ENCODE measurements around the gene GBA2. TPM values are rescaled to one million over a fixed set of nuclear protein-coding genes. Genes with fewer than 3 reads are reported as not detected.

GBA2 gene
- total RNA-seq, result 10 to 100 TPM; 53.7 to 83.3 (median 65.0) TPM

GRCh38 chr9:35748858-35749514, at the start of gene GBA2, which contains the start of gene RGP1:
GBA2 (minus strand) TSS chr9:35749228; CDS start chr9:35748704, 524 bp downstream.
RGP1 (plus strand) TSS chr9:35749287; CDS start chr9:35749756, 469 bp downstream.
- WGBS, 2 donors, result 0% methylated on average over 14 to 27 of the region's 69 CpGs
- peak in 1 of 2 donors; percentile 94 for DNase-seq (ENCODE audit: low spot score in 2 of 2)
- intact Hi-C loops (cut with DNase I; ENCODE audit: low total_unique reads), result no loop called here
- peak within 1 kb of the TSS; percentile 80 for H3K4me3 ChIP-seq (ENCODE audit: low read depth, poor library complexity, severe bottlenecking)
- no peak for TF ChIP-seq CTCF (IDR thresholded peaks at IDR 0.05)
- no peak for TF ChIP-seq POLR2A (IDR thresholded peaks at IDR 0.05)

- intact Hi-C loops (cut with DNase I; ENCODE audit: low total_unique reads), result no loop called here
- TF ChIP-seq CTCF (IDR thresholded peaks at IDR 0.05), result no peak
- TF ChIP-seq POLR2A (IDR thresholded peaks at IDR 0.05), result no peak
Measured at GRCh38 chr9:35797311-35798109, 48.5 kb upstream of the GBA2 start.

GRCh38 chr9:35795695-35796094, 46.7 kb upstream of the GBA2 start:
- TF ChIP-seq CTCF (IDR thresholded peaks at IDR 0.05), result no peak
- no peak for DNase-seq (ENCODE audit: low spot score in 2 of 2)
- no peak overlapping the region for H3K4me3 ChIP-seq (ENCODE audit: low read depth, poor library complexity, severe bottlenecking)
- intact Hi-C loops (cut with DNase I; ENCODE audit: low total_unique reads), result no loop called here

More at GRCh38 chr9:35797311-35798109, 48.5 kb upstream of the GBA2 start:
- H3K4me3 ChIP-seq (ENCODE audit: low read depth, poor library complexity, severe bottlenecking), result no peak overlapping the region
- DNase-seq (ENCODE audit: low spot score in 2 of 2), result no peak
- 84 to 86% methylated on average over 6 of the region's 6 CpGs for WGBS, 2 donors

- intact Hi-C loops (cut with DNase I; ENCODE audit: low total_unique reads), result loop anchor here (5.0 kb wide), 2 partner anchors 89 to 154 kb away; no protein-coding TSS in a partner anchor
- TF ChIP-seq CTCF (IDR thresholded peaks at IDR 0.05) (no peak), POLR2A (IDR thresholded peaks at IDR 0.05) (no peak)
- no peak overlapping the region for H3K4me3 ChIP-seq (ENCODE audit: low read depth, poor library complexity, severe bottlenecking)
- WGBS, 2 donors, result 65 to 67% methylated on average over 2 of the region's 2 CpGs
- no peak for DNase-seq (ENCODE audit: low spot score in 2 of 2)
Measured at GRCh38 chr9:35793461-35793860, 44.4 kb upstream of the GBA2 start.

- DNase-seq (ENCODE audit: low spot score in 2 of 2), result no peak
- 83 to 86% methylated on average over 14 of the region's 14 CpGs for WGBS, 2 donors
- H3K4me3 ChIP-seq (ENCODE audit: low read depth, poor library complexity, severe bottlenecking), result no peak overlapping the region
- TF ChIP-seq POLR2A (IDR thresholded peaks at IDR 0.05) (no peak), CTCF (IDR thresholded peaks at IDR 0.05) (no peak)
- intact Hi-C loops (cut with DNase I; ENCODE audit: low total_unique reads), result loop anchor here (5.0 kb wide), 2 partner anchors 89 to 154 kb away; no protein-coding TSS in a partner anchor
Measured at GRCh38 chr9:35792826-35793225, 43.8 kb upstream of the GBA2 start.
